HTERT RPE-1 (cell line): ENCODE data around the gene CTSO.
"Not testable (repeated sequence)": the region's sequence is repeated elsewhere in the genome, so short reads cannot be mapped to it uniquely, and the experiment has no call there.

Experiments
- in situ Hi-C: fragments of 300-500 bp; cut with MboI; formaldehyde crosslinking; loops from 4 replicates; pipeline ENCODE4 v1.14.3; 2020; ENCODE audit warnings: low sequenced_read_pairs

Gene CTSO

DNA sequence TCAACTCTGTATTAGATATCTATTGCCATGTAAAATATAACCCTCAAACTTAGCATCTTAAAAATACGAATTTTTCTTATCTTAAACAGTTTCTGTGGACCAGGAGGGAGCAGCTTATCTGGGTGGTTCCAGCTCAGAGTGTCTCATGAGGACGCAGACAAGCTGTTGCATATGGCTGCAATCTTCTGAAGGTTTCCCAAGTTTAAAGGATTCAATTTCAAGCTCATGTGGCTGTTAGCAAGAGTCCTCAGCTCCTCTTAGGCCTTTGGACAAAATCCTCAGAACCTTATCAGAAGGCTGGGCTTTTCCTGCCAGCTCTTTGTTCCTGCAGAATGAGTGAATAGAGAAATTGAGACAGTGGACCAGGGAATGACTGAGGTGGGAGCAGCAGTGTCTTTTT is 2.8 kb upstream of the CTSO start:
- in situ Hi-C loops = no loop called here

DNA sequence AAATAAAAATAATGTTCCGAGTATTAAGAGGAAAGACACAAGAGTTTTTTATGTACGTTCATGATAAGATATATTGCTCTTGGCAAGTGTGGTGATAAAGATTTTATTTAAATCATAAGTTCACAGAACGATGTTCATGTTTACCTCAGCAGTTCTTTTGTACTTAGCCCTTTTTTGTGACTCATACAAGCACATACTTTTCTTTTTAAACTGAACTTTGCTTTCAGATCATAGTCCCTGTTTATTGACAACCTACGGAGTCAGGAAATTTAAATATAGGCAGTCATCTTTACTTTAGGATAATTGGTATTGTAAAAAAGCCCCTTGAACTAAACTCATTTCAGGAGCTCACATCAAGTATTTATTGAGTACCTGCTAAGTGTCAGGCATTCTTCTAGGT is 1.3 kb upstream of the CTSO start:
- in situ Hi-C loops = no loop called here

DNA sequence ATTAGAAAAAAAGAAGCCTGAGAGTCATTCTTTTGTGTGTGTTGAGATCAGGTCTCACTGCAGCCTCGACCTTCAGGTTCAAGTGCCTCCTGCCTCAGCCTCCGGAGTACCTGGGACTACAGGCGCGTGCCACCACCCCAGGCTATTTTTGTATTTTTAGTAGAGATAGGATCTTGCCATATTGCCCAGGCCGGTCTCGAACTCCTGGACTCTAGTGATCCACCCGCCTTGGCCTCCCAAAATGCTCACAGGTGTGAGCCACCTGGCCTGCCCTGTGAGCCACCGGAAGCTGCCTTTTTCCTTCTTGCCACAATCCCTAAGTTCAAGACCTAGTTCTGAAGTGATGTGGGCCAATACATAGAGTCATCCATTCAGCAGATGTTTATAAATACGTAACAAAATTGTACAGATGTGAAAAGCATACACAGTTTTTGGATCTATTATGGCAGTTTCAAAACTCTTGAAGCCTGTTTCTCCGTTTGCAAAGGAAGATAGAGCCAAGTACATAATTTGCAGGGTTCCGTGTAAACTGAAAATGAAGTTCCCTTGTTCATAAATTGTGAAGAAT is 536 bp upstream of the CTSO start:
- in situ Hi-C loops = no loop called here

DNA sequence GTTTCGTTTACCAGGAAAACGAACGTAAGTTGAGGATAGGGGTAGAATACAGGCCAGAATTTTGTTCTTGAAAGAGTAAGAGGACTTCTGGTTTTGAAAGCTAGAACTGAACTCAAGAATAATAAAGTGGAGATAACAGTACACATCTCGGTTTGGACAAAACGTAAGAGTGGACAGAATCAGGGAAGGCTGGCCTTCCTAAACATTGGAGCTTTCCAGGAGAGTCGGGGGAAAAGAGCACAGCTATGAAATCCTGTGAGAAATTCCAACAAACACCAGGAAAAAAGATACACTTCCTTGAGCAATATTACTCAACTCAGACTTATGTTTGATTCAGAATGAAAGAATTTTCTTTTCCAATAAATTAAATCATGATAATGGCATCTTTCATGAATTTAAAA is 1.2 kb downstream of the CTSO start:
- in situ Hi-C loops = no loop called here

DNA sequence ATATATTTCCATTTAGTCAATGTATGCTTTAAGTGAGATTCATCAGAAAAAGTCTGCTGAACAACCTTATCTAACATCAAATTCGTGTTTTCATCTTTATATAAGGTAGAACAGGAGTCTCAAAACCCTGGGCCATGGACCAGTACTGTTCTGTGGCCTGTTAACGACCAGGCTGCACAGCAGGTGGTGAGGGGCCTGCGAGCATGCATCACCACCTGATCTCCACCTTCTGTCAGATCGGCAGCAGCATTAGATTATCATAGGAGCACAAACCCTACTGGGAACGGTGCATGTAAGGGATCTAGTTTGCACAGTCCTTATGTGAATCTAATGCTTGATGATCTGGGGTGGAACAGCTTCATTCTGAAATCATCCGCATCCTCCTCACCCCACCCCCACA is 3.2 kb downstream of the CTSO start:
- in situ Hi-C loops = no loop called here

DNA sequence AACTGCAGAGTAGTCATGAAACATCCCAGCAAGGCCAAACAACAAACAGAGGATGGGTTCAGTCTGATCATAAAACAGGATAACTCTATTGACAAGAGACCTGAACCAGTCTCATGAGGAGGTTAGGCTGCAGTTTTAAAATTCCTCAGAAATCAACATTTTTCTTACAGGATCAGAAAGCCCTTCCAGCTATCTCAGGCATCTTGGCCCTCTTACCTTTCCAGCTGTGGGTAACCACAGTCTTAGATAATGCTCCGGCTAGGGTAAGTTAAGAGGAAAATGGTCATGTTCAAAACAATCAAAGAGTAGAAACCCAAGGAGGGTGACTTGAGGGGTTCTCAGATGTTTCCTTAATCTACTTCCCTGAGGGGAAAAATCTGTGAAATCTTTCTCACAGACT is 5.1 kb downstream of the CTSO start:
- in situ Hi-C loops = no loop called here

DNA sequence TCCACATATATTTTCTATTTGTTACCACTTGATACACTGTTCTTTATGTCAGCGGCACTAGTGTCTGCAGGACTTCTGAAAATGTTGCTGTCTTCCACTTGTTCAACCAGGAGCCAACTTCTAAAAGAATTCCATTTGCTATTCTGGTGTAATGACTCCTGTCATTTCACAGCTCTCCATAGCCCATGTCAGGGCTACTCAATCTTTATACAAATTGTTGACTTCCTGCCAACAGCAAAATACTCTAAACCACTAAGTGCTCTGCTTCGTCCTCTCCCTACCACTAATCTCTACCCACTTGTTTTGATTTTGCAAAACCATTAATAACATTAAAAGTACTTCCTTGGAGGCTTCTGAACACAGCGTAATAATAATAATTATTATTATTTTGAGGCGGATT is 7.2 kb downstream of the CTSO start:
- in situ Hi-C loops = no loop called here

DNA sequence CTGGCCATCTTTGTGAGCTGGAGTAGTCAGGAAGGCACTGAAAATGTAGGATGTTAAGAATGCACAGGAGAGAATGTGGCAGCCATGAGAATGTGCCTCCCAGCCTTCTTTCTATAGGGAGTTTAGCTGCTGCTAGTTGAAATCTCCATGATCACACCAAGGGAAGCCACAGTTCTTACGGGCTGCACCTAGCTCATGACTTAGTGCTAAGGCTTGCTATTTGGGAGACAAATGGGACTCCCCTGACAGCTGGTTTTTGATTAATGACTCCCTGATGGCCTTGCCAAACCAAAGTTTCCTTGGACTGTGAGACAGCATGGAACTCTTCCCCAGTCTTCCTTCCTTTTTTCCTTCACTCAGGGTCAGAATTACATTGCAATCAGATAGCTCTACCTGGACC is 9.2 kb downstream of the CTSO start:
- in situ Hi-C loops = no loop called here

DNA sequence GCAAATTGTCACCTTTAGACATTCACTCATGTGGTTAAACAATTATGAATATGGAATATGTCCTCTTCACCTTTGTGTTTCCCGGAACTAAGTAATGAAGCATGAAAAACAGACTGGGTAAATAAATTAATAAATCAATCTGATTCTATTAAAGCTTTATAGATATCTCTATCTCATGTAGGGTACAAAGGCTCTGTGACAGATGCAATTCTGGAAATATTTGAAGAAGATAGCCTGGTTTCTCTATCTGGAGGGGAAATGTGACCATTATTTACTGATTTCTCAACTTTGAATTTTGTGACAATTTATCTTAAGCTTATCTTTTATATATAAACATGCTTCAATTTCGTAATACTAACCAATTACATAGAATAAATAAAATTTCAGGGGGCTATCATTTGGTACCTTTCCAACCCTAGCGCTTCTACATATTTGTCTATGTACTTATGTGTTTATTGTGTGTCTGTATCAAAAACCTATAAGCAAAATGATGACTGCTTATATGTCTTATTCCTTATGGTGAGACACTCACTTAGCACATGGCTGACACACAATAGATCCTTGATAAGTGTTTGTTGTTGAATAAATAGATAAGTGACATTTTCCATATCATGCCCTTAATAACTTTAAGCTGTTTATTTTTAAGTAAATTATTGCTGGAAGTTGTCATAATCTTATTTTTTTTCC is 9.9 kb downstream of the CTSO start:
- in situ Hi-C loops = no loop called here

DNA sequence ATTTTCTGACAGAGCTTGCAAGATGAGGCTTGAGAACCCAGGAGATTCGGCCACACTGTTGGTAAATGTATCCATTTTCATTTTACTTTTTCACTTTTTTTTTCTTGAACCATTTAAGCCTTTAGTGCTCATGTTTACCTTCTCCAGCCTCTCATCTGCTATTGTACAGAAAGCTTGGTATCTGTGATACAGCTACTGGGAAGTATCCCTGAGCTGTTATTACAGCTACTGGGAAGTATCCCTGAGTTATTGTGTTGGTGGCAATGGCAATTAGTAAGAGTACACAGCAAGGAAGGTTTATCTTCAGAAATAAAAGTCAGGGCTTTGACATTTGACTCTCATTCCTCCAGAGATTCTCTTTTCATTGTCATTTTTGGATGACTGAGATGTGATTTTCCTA is 11.8 kb downstream of the CTSO start:
- in situ Hi-C loops = no loop called here

DNA sequence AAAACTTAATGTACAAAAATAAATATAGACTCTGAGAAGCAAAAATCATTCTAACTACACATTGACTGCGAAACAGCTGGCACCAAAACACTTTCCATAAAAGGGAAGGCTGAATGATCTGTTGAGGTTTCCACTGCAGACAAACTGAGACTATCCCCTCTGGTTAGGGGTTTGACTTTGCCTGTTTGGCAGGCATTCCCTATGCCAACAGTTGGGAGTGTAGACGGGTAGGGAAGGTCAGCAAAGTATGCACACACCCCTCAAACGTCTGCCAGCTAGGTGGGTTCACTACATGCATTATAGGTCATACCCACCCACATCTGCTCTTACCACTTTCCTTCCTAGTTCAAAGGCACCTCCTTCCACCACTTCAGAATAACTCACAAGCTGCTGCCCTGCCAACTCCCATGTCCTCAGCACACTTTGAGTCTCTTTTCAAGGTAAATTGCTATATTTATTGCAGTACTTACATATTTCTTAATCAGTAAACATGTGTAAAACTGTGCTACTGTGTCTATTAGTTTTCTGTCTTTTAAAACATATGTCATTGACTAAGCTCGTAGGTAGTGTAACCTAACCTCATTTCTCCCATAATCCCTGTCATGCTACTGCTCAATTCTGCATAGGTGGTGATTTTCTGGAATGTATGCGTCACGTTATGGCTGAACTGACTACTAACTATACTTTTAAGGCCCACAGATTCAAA is 12.4 kb downstream of the CTSO start:
- in situ Hi-C loops = no loop called here

DNA sequence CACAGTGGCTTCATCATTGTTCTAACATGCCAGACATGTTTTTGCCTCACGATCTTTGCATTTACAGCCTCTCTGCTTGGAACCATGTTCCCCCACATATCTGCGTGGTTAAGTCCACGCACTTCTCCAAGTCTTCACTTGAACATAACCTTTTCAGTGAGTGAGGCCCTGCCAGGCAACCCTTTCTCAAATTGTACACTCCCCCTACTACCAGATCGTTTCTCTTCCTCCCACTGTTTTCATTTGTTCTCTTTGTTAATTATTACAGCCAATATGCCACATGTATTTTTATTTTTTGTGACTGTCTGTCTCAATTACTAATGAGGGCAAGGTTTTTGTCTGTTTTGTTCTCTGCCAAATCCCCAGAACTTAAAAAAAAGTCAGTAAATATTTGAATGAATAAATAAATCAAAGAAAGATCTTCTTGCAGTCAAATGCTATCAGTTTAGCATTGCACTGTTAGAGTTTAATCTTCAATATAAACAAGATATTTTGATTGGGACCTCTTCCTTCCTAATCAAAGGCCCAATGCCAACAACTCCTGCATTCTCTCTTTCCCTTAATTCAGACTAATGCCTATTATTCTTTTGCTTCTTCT is 18.2 kb downstream of the CTSO start:
- in situ Hi-C loops = no loop called here

DNA sequence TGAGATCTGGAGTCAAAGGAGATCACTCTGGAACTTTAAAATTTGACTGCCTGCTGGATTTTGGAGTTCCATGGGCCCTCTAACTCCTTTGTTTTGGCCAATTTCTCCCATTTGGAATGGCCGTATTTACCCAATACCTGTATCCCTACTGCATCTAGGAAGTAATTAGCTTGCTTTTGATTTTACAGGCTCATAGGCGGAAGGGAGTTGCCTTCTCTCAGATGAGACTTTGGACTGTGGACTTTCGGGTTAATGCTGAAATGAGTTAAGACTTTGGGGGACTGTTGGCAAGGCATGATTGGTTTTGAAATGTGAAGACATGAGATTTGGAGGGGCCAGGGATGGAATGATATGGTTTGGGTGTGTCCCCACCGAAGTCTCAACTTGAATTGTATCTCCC is 19.0 kb downstream of the CTSO start:
- in situ Hi-C loops = not testable (repeated sequence)

DNA sequence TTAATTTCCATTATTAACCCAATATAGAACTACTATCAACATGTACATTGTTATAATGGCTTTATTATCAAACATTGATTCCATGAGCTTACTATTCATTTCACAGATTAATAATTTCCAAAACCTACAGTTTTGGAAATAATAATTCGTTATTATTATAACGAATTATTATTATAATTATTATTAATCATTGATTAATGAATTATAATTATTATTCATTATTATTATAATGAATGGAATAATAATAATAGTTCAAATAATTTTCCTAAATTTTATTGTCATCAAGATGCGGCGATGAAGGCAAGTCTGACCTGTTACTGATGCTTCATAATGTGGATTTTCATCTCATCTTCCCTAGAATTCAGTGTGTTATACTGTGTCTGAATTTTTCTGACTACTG is 22.0 kb downstream of the CTSO start:
- in situ Hi-C loops = no loop called here

DNA sequence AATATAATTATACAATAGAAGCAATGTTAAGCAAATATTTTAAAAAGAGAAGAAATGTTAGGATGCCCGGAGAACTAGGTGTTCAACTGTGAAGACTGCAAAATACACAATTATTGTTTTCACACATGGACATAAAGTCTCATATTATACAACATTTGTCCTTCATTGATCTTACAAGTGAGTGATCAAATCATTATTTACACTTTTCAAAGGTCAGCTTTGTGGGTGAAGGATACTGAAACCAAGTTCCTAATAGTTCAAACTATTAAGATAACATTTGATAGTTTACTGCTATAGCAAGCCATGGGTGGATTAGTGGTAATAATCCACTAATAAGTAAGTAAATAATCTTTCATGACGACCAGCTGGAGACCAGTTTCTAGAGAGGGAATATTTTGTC is 23.3 kb downstream of the CTSO start:
- in situ Hi-C loops = no loop called here

DNA sequence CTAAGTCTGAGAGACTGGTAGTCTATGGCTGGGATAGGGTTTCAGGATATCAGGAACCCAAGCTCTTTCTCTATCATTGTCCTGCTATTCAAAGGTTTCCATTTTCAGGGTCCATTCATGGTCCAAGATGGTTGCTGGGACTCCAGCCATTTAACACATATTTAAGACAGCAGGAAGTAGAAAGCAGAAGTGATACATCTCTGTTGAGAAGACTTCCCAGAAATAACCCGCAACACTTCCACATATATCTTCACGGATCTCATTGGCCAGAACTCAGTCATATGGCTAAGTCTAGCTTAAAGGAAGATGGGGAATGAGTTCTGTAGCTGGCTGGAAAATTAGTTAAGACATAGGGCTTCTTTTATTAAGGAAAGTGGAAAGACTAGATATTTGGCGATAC is 23.8 kb downstream of the CTSO start:
- in situ Hi-C loops = no loop called here

DNA sequence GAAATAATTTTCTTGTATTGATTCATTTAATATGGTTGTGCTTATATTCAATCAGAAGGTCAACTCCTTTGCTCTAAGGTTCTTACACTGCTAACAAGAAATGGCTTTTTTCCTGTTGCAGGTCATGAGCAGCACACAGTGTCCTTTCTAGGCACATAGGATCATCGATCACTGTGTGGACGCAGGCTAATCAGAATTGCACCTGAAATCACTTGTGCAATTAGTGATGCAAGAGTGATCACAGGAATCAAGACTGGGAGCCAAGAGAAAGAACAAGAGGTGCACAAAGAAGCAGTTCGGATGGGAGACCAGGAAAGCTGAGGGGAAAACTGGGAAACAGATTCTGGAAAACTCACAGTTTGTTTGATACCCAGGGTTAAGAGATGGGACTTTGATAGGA is 29.0 kb downstream of the CTSO start:
- in situ Hi-C loops = no loop called here

DNA sequence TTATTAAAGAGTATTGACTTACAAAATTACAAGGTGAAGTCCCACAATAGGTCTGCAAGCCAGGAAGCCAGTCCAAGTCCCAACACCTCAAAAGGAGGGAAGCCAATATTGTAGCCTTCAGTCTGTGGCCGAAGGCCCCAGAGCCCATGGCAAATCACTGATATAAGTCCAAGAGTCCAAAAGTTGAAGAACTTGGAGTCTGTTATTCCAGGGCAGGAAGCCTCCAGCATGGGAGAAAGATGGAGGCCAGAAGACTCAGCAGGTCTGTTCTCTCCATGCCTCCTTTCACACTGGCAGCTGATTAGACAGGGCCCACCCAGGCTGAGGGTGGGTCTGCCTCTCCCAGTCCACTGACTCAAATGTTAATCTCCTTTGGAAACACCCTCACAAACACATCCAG is 32.1 kb downstream of the CTSO start:
- in situ Hi-C loops = no loop called here

DNA sequence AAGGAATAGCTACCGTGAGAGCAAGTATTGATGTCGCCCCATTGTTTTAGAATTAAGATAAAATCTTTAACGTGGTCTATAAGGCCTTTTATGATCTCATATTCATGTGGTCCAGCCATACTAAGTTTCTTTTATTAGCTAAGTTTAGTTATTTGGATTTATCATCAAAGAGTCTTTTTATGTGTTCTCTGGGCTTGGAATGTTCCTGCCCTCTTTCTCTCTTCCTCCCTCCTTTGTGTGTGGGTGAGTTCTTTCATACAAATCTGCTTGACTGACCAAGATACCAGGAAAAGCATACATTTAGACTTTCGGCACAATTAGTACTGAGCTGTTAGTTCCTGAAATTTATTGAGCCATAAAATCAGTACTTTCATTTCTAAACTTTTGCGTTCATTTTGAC is 38.9 kb downstream of the CTSO start:
- in situ Hi-C loops = no loop called here

DNA sequence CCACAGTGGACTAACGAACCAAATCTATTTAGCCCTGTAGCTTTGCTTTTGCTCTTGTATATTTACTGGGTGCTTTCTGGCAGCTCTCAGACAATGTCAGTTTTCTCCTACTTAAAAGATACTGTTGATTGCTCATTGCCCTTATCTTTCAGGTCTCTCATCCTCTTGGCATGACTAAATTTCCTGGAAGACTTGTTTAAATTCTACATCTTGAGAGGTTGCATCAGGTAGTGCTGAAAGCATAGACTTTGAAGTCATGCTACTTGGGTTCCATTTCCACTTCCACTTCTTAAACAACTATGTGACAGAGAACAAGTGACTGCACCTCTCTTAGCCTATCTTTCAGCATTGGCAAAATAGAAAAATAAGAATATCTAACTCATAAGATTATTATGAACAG is 41.8 kb downstream of the CTSO start:
- in situ Hi-C loops = no loop called here

DNA sequence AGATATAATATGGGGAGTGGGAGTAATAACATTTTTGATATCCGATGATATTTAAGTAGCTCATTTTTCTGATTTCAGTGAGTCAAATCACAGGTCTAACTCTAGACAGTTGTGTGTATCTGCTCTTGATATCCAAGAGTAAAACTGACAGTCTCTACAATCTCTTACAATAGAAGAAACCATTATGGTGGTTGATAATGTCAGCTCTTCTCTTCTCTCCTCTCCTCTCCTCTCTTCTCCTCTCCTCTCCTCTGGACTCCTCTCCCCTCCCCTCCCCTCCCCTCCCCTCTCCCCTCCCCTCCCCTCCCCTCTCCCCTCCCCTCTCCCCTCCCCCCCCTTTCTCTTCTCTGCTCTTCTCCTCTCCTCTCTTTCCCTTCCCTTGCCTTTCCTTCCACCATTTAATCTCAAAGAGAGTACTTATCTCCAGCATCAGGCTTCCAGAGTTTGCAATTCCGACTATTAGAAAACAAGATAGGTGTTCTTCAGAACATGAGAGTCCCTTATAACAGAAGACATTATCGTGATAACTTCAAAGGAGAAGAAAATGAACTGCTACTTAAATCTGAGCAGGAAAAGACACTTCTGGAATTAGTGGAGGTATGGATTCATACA is 43.9 kb downstream of the CTSO start:
- in situ Hi-C loops = no loop called here
